Colon (tissue), 2 donors: ENCODE measurements around the gene TMEM232.

Experiments used
- FAIRE-seq: peaks from 2 replicates; lab custom pipeline; 2012; peaks lifted over from hg19 to GRCh38; lab: Jason Lieb, UNC
- donor health status: control.
- donor health status: control.

TMEM232 gene

DNA sequence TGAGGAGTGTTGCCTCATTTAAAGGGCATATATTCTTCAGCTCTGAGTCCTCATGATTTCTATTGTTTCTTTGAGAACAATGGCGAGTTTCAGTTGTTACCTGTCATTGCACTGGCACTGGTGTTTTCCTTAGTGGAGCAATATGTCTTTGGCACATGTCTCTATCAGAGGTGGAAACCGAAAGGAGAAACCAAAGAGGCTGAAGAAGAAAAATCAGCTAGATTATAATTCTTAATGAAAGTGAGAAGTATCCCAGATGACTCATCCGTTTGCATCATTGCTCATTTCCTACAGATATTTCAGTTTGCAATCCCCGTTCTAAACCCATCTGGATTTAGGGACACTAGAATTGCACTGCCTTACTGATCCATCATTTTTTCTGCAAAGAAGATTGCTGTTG is 324.6 kb downstream of the TMEM232 start:
- no peak for FAIRE-seq

GRCh38 chr5:110398951-110399350 is 327.5 kb downstream of the TMEM232 start:
- no peak for FAIRE-seq

- FAIRE-seq = no peak
Measured at GRCh38 chr5:110397281-110397680, 329.2 kb downstream of the TMEM232 start.

- no peak for FAIRE-seq
Measured at GRCh38 chr5:110386782-110387181, 339.7 kb downstream of the TMEM232 start.

DNA sequence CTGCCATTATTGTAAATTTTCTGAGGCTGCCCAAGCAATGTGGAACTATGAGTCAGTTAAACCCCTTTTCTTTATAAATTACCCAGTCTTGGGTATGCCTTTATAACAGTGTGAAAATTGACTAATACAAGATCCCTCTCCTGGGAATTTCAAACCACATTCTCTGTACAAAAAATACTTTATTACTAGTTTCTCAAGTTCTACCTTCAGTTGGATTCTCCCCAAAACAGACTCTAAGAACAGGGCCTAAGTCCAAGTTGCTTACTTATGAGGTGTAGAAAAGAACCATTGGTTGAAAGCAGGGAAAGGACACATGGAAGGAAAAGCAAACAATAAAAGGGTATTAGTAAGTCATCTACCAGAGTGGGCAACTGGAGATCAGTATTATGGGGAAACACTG is 343.2 kb downstream of the TMEM232 start:
- FAIRE-seq = no peak

- no peak for FAIRE-seq
Measured at GRCh38 chr5:110377943-110378342, 348.5 kb downstream of the TMEM232 start.

GRCh38 chr5:110377361-110377760 is 349.1 kb downstream of the TMEM232 start:
- FAIRE-seq = no peak

- no peak for FAIRE-seq
Measured at GRCh38 chr5:110376281-110376951, 350.1 kb downstream of the TMEM232 start.

- no peak for FAIRE-seq
Measured at GRCh38 chr5:110371725-110372041, 354.8 kb downstream of the TMEM232 start.

DNA sequence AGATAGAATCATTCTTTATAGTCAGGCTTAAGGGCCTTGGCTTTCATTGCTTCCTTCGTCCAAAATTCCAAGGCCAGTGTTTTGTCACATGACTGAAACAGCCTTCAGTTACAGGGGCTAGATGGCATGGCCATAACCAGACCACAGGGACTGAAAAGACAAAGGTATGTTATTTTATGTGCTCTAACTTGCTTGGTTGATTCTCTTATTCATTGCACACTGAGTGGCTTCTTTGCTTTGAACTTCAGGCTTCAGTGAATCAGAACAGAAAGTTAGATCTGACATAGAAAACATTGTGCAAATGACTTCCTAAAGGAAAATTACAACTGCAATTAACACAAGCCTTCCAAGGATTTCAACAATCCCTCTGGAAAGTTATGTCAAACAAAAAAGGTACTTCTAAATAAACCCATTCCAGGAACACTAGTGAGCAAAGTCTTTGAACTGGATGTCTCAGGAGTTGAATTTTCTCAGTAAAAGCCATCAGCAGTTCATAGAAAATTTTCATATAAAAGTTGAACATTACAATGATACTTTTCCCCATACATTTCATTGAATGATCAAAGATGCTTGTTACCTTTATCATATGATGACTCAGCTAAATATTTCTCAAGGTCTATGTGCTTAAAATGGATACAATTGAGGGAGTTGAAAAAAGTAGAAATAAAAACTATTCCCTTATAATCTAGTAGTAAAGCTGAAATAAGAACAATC is 355.3 kb downstream of the TMEM232 start:
- no peak for FAIRE-seq
